Measurements from ENCODE around the gene EXOC2. TPM values are rescaled to one million over a fixed set of nuclear protein-coding genes. Genes with fewer than 3 reads are reported as not detected.

Gene EXOC2, protein sequence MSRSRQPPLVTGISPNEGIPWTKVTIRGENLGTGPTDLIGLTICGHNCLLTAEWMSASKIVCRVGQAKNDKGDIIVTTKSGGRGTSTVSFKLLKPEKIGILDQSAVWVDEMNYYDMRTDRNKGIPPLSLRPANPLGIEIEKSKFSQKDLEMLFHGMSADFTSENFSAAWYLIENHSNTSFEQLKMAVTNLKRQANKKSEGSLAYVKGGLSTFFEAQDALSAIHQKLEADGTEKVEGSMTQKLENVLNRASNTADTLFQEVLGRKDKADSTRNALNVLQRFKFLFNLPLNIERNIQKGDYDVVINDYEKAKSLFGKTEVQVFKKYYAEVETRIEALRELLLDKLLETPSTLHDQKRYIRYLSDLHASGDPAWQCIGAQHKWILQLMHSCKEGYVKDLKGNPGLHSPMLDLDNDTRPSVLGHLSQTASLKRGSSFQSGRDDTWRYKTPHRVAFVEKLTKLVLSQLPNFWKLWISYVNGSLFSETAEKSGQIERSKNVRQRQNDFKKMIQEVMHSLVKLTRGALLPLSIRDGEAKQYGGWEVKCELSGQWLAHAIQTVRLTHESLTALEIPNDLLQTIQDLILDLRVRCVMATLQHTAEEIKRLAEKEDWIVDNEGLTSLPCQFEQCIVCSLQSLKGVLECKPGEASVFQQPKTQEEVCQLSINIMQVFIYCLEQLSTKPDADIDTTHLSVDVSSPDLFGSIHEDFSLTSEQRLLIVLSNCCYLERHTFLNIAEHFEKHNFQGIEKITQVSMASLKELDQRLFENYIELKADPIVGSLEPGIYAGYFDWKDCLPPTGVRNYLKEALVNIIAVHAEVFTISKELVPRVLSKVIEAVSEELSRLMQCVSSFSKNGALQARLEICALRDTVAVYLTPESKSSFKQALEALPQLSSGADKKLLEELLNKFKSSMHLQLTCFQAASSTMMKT
- total RNA-seq (10 to 100 TPM; 30.7 to 40.6 (median 39.3) TPM), total RNA-seq (53.7 to 134 (median 112) reads per million in 29 experiments)
- total RNA-seq (2013): 40.4 TPM

DNA sequence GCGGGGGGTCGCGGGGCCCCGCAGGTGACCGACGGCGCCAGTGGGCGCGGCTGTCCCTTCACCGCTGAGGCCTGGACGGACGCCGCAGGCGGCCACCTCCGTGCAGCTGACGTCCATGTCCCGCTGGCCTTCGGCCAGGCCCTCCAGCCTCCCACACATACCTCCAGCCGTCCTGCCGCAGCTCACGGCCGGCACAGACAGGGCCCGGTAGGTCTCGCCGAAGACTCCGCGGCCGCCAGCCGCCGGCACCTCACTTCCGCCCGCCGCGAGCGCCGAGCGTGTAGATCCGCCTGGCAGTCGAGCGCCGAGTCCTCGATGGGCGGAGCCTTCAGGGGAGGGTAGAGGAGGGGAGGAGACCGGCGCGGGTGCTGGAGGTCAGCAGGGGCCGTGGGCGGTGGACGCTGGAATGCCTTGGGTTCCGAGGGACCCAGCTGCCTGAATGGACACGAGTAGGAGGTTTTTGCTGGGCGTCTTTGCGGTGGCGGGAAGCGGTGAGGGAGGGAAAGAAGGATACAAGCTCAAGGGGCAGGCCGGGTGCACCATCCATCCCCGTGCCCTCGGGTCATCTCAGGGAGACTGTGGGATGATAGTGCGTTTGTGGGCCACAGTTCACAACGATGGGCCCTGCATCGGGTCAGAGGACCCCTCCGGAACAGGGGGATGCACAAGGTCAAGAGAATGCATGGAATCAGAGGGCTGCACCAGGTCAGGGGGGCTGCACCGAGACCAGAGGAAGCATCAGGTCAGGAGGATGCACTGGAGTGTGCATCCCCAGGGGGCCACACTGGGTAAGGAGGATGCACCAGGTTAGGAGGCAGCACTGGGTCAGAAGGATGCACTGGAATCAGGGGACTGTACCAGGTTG is at the start of gene EXOC2:
Gene EXOC2, minus strand, starts transcription at position 282 of the 865 bp plus-strand sequence. CDS start 55,321 bp downstream, outside the sequence.
- peak; percentile 83 to 89 (median 87) for ATAC-seq (replicated peaks in 1 of 4)
- 2% methylated on average over 63 of the region's 63 CpGs for WGBS (ENCODE audit: insufficient coverage)
- Mint-ChIP-seq H3K27ac (peak within 1 kb of the TSS; percentile 86 to 94), H3K9me3 (no peaks in the 10 kb centered on the region), H3K27me3 (no peaks in the 10 kb centered on the region), H3K4me3 (peak within 1 kb of the TSS; percentile 92 to 96 (median 93)), H3K36me3 (peaks cover 9% of the 10 kb centered on the region), H3K4me1 (peaks cover 26 to 38% (median 30%) of the 10 kb centered on the region in 3 donors)
- CTCF ChIA-PET: interaction anchor here (0.6 to 1.0 kb wide), 3 partner anchors 8 to 765 kb away, joined by 3 to 8 read pairs (median 5); no protein-coding TSS in a partner anchor
- Histone ChIP-seq H3K36me3 (ENCODE audit: control insufficient read depth in 2 of 2, extremely low read depth in 1 of 2, insufficient read depth in 1 of 2, low read length in 1 of 2) (peaks cover 0 to 14% of the 10 kb centered on the region in 2 donors), H3K4me1 (ENCODE audit: control insufficient read depth in 1 of 2, extremely low read depth in 1 of 2, insufficient read depth in 2 of 2, low read length in 2 of 2) (peaks cover 8 to 28% of the 10 kb centered on the region in 2 experiments), H3K9me3 (no peaks in the 10 kb centered on the region), H3K27ac (ENCODE audit: low read length) (peak within 1 kb of the TSS; percentile 64), H3K27me3 (replicated peaks in 1 of 2; ENCODE audit: control insufficient read depth in 2 of 2, extremely low read depth in 1 of 2, insufficient read depth in 2 of 2, low read length in 1 of 2) (peaks cover 0 to 3% of the 10 kb centered on the region in 2 experiments), H3K4me3 (ENCODE audit: control insufficient read depth in 1 of 2, extremely low read depth in 1 of 2, low read length in 1 of 2) (peak within 1 kb of the TSS; percentile 72 to 93)
- peak; percentile 64 to 87 (median 78) for DNase-seq
- POLR2A ChIA-PET: interaction anchor here in 1 of 2 donors (0.6 to 0.7 kb wide), 2 partner anchors 90 to 690 kb away, joined by 3 to 7 read pairs; no protein-coding TSS in a partner anchor

DNA sequence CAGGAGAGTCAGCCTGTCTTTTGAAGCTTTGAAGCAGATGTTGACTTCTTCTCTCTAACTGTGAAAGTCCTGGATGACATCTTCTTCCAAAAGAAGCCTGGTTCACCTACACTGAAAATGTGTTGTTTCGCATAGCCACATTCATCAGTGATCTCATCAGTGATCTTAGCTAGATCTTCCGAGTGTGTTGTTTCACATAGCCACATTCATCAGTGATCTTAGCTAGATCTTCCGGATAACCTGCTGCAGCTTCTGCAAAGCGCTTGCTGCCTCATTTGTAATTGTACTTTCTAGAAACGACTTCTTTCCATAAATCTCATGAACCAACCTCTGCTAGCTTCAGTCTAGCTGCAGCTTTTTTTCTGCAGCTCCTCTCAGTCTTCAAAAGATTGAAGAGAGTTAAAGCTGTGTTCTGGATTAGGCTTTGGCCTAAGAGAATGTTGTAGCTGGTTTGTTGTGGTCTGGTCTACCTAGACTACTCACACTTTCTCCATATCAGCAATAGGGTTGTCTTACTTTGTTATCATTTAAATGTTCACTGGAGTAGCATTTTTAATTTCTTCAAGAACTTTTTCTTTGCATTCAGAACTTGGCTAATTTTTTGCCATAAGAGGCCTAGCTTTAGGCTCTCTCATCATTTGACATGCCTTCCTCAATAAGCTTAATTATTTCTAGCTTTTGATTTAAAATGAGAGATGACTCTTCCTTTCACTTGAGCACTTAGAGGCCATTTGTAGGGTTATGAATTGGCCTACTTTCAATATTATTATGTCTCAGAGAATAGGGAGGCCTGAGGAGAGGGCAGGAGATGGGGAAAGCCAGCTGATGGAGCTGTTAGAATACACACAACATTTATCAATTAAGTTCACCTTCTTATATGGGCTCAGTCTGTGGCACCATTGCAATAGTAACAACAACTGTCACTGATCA is 48.7 kb upstream of the EXOC2 start:
- Histone ChIP-seq H3K27me3 (replicated peaks in 1 of 2; ENCODE audit: control insufficient read depth in 2 of 2, extremely low read depth in 1 of 2, insufficient read depth in 2 of 2, low read length in 1 of 2) (no peaks in the 10 kb centered on the region), H3K27ac (ENCODE audit: low read length) (no peak overlapping the region), H3K4me1 (ENCODE audit: control insufficient read depth in 1 of 2, extremely low read depth in 1 of 2, insufficient read depth in 2 of 2, low read length in 2 of 2) (no peaks in the 10 kb centered on the region), H3K9me3 (no peaks in the 10 kb centered on the region), H3K36me3 (ENCODE audit: control insufficient read depth in 2 of 2, extremely low read depth in 1 of 2, insufficient read depth in 1 of 2, low read length in 1 of 2) (no peaks in the 10 kb centered on the region), H3K4me3 (ENCODE audit: control insufficient read depth in 1 of 2, extremely low read depth in 1 of 2, low read length in 1 of 2) (no peak overlapping the region)
- Mint-ChIP-seq H3K4me3 (no peak overlapping the region), H3K27me3 (peaks cover 9 to 13% of the 10 kb centered on the region in 2 donors), H3K9me3 (no peaks in the 10 kb centered on the region), H3K4me1 (no peaks in the 10 kb centered on the region), H3K27ac (no peak overlapping the region), H3K36me3 (no peaks in the 10 kb centered on the region)
- WGBS (ENCODE audit: insufficient coverage): 79% methylated on average over 4 of the region's 5 CpGs
- DNase-seq (no peak), ATAC-seq (replicated peaks in 1 of 4) (no peak)
- ChIA-PET POLR2A (interaction anchor here in 1 of 2 donors (0.6 kb wide), 1 partner anchor 262 kb away, joined by 3 read pairs; no protein-coding TSS in a partner anchor), CTCF (interaction anchor here in 1 of 2 donors (1.1 kb wide), 1 partner anchor 20 kb away, joined by 3 read pairs; no protein-coding TSS in a partner anchor)

DNA sequence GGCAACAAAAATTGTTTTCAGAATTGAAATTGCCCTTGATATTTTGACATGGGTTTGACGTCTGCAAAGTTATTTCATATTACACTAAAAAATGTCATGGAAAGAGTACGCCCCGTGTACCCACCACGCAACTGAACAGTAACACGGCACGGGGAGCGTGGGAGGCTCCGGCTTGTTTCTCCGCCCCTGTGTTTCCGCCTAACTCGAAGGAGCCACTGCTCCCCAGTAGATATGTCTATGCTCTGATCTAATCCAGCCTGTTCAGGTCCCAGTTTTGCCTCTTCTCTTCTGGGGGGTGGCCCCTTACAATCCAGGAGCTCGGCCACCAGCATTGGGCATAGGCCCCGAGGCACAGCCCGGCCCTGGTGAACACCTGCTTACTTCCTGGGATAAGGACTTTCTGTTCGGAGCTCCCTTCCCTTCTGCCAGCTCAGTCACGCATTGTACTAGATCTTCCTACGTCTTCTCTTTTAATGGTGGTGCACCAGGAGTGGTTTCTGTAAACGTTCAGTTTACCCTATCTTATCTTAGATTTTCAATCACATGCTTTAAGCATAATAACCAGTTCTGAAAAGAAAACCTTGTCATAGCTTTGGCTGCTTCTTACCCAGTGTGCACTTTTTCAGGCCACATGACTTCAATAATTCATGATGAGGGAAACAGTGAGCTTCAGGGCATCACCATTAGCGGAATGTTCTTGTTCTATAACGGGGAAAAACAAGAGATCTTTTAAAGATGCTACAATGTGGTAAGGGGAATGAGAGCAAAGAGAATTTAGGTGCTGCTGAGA is 43.9 kb upstream of the EXOC2 start:
- no peak for DNase-seq
- Mint-ChIP-seq H3K27me3 (peaks cover 11 to 15% of the 10 kb centered on the region in 2 donors), H3K4me3 (no peak overlapping the region), H3K4me1 (no peaks in the 10 kb centered on the region), H3K36me3 (no peaks in the 10 kb centered on the region), H3K27ac (no peak overlapping the region), H3K9me3 (no peaks in the 10 kb centered on the region)
- peaks cover 2 to 4% of the 10 kb centered on the region in 2 experiments for H3K27me3 ChIP-seq (replicated peaks in 1 of 2; ENCODE audit: control insufficient read depth in 2 of 2, extremely low read depth in 1 of 2, insufficient read depth in 2 of 2, low read length in 1 of 2)
- no peaks in the 10 kb centered on the region for H3K36me3 ChIP-seq (ENCODE audit: control insufficient read depth in 2 of 2, extremely low read depth in 1 of 2, insufficient read depth in 1 of 2, low read length in 1 of 2)
- H3K4me1 ChIP-seq (ENCODE audit: control insufficient read depth in 1 of 2, extremely low read depth in 1 of 2, insufficient read depth in 2 of 2, low read length in 2 of 2): no peaks in the 10 kb centered on the region
- no peak overlapping the region for H3K4me3 ChIP-seq (ENCODE audit: control insufficient read depth in 1 of 2, extremely low read depth in 1 of 2, low read length in 1 of 2)
- ChIA-PET CTCF (interaction anchor here in 1 of 2 donors (1.0 kb wide), 1 partner anchor 15 kb away, joined by 3 read pairs; no protein-coding TSS in a partner anchor), POLR2A (interaction anchor here in 1 of 2 donors (0.5 kb wide), 1 partner anchor 16 kb away, joined by 4 read pairs; no protein-coding TSS in a partner anchor)
- H3K27ac ChIP-seq (ENCODE audit: low read length): no peak overlapping the region
- H3K9me3 ChIP-seq: no peaks in the 10 kb centered on the region
- 95% methylated on average over 11 of the region's 20 CpGs for WGBS (ENCODE audit: insufficient coverage)
- no peak for ATAC-seq (replicated peaks in 1 of 4)

DNA sequence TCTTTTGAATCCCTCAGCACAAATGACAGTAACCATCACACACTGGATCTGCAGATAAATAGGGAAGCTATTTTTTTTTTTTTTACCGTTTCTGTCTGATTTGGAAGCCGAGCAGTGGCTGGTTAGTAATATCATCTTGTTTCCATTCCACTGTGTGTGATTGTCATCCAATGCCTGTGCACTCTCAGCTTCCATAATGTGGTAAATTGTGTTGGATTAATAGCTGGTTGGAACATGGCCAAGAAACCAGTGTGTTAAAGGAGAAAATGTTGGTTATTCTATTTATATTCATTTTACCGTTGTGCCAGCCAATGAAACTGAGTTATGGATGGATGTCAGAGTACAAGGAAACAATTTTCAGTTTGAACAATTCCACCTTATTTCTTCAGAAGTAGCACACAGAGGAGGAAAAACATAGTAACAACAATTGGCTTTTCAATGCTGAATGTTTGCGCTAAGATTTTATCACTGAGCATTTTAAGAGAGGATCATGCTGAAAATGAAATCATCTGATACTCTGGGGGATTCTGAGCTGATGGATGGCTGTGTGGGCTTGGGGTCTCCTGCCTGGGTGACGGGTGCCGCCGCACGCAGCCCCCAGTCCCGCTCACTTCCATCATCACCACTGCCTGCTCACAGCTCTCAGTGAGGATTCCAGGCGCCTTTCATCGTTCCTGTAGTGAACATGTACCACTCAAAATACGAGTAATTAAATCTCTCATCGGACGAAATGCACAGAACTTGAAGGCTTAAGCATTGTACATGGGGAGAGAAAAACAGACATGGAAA is 40.7 kb upstream of the EXOC2 start:
- peaks cover 6 to 10% of the 10 kb centered on the region in 2 experiments for H3K27me3 ChIP-seq (replicated peaks in 1 of 2; ENCODE audit: control insufficient read depth in 2 of 2, extremely low read depth in 1 of 2, insufficient read depth in 2 of 2, low read length in 1 of 2)
- CTCF ChIA-PET: interaction anchor here in 1 of 2 donors (0.7 kb wide), 1 partner anchor 12 kb away, joined by 3 read pairs; no protein-coding TSS in a partner anchor
- WGBS (ENCODE audit: insufficient coverage): 88% methylated on average over 8 of the region's 14 CpGs
- ATAC-seq (replicated peaks in 1 of 4) (no peak), DNase-seq (no peak)
- Mint-ChIP-seq H3K9me3 (no peaks in the 10 kb centered on the region), H3K27me3 (peaks cover 16 to 17% of the 10 kb centered on the region in 2 donors), H3K4me1 (no peaks in the 10 kb centered on the region), H3K4me3 (no peak overlapping the region), H3K27ac (no peak overlapping the region), H3K36me3 (no peaks in the 10 kb centered on the region)
- no peak overlapping the region for H3K4me3 ChIP-seq (ENCODE audit: control insufficient read depth in 1 of 2, extremely low read depth in 1 of 2, low read length in 1 of 2)
- no peak overlapping the region for H3K27ac ChIP-seq (ENCODE audit: low read length)
- H3K36me3 ChIP-seq (ENCODE audit: control insufficient read depth in 2 of 2, extremely low read depth in 1 of 2, insufficient read depth in 1 of 2, low read length in 1 of 2): no peaks in the 10 kb centered on the region
- no peaks in the 10 kb centered on the region for H3K4me1 ChIP-seq (ENCODE audit: control insufficient read depth in 1 of 2, extremely low read depth in 1 of 2, insufficient read depth in 2 of 2, low read length in 2 of 2)
- POLR2A ChIA-PET: no interaction called here
- H3K9me3 ChIP-seq: no peaks in the 10 kb centered on the region

All from T-cell (primary cell).